WTC11 (cell line): ENCODE data around the gene SECISBP2L. TPM values are rescaled to one million over a fixed set of nuclear protein-coding genes. Genes with fewer than 3 reads are reported as not detected.

Experiments used
- ATAC-seq: fragments of 200-7000 bp; cut with Tn5 transposase; 2 replicates; pipeline ENCODE4 v1.10.0; 2021; ENCODE audit warnings: mild to moderate bottlenecking, moderate library complexity
- CTCF ChIA-PET: fragments of 300-600 bp; sonication (Branson Sonifier 250); formaldehyde crosslinking; loops from one replicate; lab custom pipeline; 2021; ENCODE audit warnings: antibody characterized with exemption; lab: Charles Lee
- POLR2A ChIA-PET: fragments of 350-600 bp; sonication (Branson Sonifier 250); formaldehyde crosslinking; loops from one replicate; lab custom pipeline; 2021; ENCODE audit warnings: antibody characterized with exemption; lab: Charles Lee
- DNase-seq: peaks from one replicate; pipeline ENCODE4 v3.0.0; 2021; ENCODE audit warnings: low spot score
- H3K27ac Mint-ChIP-seq: 2 replicates; pipeline ENCODE4 v1.8.0; 2021; ENCODE audit warnings: mixed read lengths
- H3K27me3 Mint-ChIP-seq: 2 replicates; pipeline ENCODE4 v1.8.0; 2021; ENCODE audit warnings: low read depth, mild to moderate bottlenecking, moderate library complexity, mixed read lengths
- H3K36me3 Mint-ChIP-seq: 2 replicates; pipeline ENCODE4 v1.8.0; 2021; ENCODE audit warnings: mixed read lengths
- H3K4me1 Mint-ChIP-seq: 2 replicates; pipeline ENCODE4 v1.8.0; 2022; ENCODE audit warnings: mixed read lengths
- H3K4me3 Mint-ChIP-seq: 2 replicates; pipeline ENCODE4 v1.8.0; 2021; ENCODE audit warnings: mild to moderate bottlenecking, moderate library complexity, mixed read lengths
- H3K9me3 Mint-ChIP-seq: 2 replicates; pipeline ENCODE4 v1.8.0; 2021; ENCODE audit warnings: mixed read lengths
- ATF1 ChIP-seq: sonication (generic); formaldehyde crosslinking; IDR thresholded peaks from 2 replicates; pipeline ENCODE4 v1.8.1; 2023; ENCODE audit warnings: mild to moderate bottlenecking, moderate library complexity, missing genetic modification reagents
- ATF2 ChIP-seq: sonication (generic); formaldehyde crosslinking; IDR thresholded peaks from 2 replicates; pipeline ENCODE4 v1.8.1; 2022; ENCODE audit warnings: low read depth, missing genetic modification reagents, borderline replicate concordance
- ATF6 ChIP-seq: sonication (generic); formaldehyde crosslinking; IDR thresholded peaks from 2 replicates; pipeline ENCODE4 v1.8.1; 2023; ENCODE audit warnings: mild to moderate bottlenecking, missing genetic modification reagents
- CBFB ChIP-seq: sonication (generic); formaldehyde crosslinking; IDR thresholded peaks from 2 replicates; pipeline ENCODE4 v1.8.1; 2022; ENCODE audit warnings: mild to moderate bottlenecking, low read depth, missing genetic modification reagents
- CDX4 ChIP-seq: fragments of 250-450 bp; sonication (Bioruptor Pico); IDR thresholded peaks from 2 replicates; pipeline ENCODE4 v1.9.0; 2021; ENCODE audit warnings: moderate library complexity, mild to moderate bottlenecking, inconsistent platforms, borderline replicate concordance
- CREM ChIP-seq: sonication (generic); formaldehyde crosslinking; IDR thresholded peaks from 2 replicates; pipeline ENCODE4 v1.8.1; 2022; ENCODE audit warnings: mild to moderate bottlenecking, missing genetic modification reagents, moderate library complexity
- GRHL2 ChIP-seq: fragments of 250-450 bp; sonication (Bioruptor Pico); IDR thresholded peaks from 2 replicates; pipeline ENCODE4 v1.8.0; 2022; ENCODE audit warnings: mild to moderate bottlenecking, moderate library complexity; ENCODE audit not compliant: insufficient replicate concordance, severe bottlenecking
- GTF2I ChIP-seq: fragments of 250-450 bp; sonication (Bioruptor Pico); conservative IDR thresholded peaks from 2 replicates; pipeline ENCODE4 v1.4.0; 2021; ENCODE audit warnings: mild to moderate bottlenecking
- HMGA2 ChIP-seq: fragments of 250-450 bp; sonication (Bioruptor Pico); IDR thresholded peaks from 2 replicates; pipeline ENCODE4 v1.4.0; 2021; ENCODE audit warnings: mild to moderate bottlenecking, moderate library complexity
- NFYB ChIP-seq: sonication (generic); formaldehyde crosslinking; conservative IDR thresholded peaks from 2 replicates; pipeline ENCODE4 v1.8.0; 2022; ENCODE audit warnings: low read depth, missing genetic modification reagents
- NR2C2 ChIP-seq: sonication (generic); formaldehyde crosslinking; IDR thresholded peaks from 2 replicates; pipeline ENCODE4 v1.8.0; 2022; ENCODE audit warnings: mild to moderate bottlenecking, missing genetic modification reagents
- PRDM15 ChIP-seq: sonication (generic); formaldehyde crosslinking; IDR thresholded peaks from 2 replicates; pipeline ENCODE4 v1.8.0; 2022; ENCODE audit warnings: missing genetic modification reagents
- TEAD4 ChIP-seq: sonication (generic); formaldehyde crosslinking; IDR thresholded peaks from 2 replicates; pipeline ENCODE4 v1.8.0; 2022; ENCODE audit warnings: mild to moderate bottlenecking, missing genetic modification reagents
- USF2 ChIP-seq: sonication (generic); formaldehyde crosslinking; IDR thresholded peaks from 2 replicates; pipeline ENCODE4 v1.8.1; 2023; ENCODE audit warnings: mild to moderate bottlenecking, missing genetic modification reagents, moderate library complexity
- ZBTB21 ChIP-seq: sonication (generic); formaldehyde crosslinking; IDR thresholded peaks from 2 replicates; pipeline ENCODE4 v1.8.1; 2023; ENCODE audit warnings: mild to moderate bottlenecking, missing genetic modification reagents, borderline replicate concordance
- ZMAT4 ChIP-seq: fragments of 250-450 bp; sonication (Bioruptor Pico); IDR thresholded peaks from 2 replicates; pipeline ENCODE4 v1.9.0; 2021; ENCODE audit warnings: mild to moderate bottlenecking
- ZNF121 ChIP-seq: sonication (generic); formaldehyde crosslinking; IDR thresholded peaks from 2 replicates; pipeline ENCODE4 v1.8.0; 2023; ENCODE audit warnings: missing genetic modification reagents
- ZNF138 ChIP-seq: sonication (generic); formaldehyde crosslinking; conservative IDR thresholded peaks from 2 replicates; pipeline ENCODE4 v1.8.1; 2022; ENCODE audit warnings: mild to moderate bottlenecking, moderate library complexity, missing genetic modification reagents
- ZNF317 ChIP-seq: sonication (generic); formaldehyde crosslinking; IDR thresholded peaks from 2 replicates; pipeline ENCODE4 v1.8.1; 2023; ENCODE audit warnings: low read depth, mild to moderate bottlenecking, moderate library complexity, missing genetic modification reagents, borderline replicate concordance
- ZNF416 ChIP-seq: fragments of 250-450 bp; sonication (Bioruptor Pico); IDR thresholded peaks from 2 replicates; pipeline ENCODE4 v1.9.0; 2021; ENCODE audit warnings: mild to moderate bottlenecking, inconsistent platforms
- ZNF671 ChIP-seq: fragments of 250-450 bp; sonication (Bioruptor Pico); IDR thresholded peaks from 2 replicates; pipeline ENCODE4 v1.8.0; 2021; ENCODE audit warnings: mild to moderate bottlenecking
- ZSCAN18 ChIP-seq: fragments of 250-450 bp; sonication (Bioruptor Pico); IDR thresholded peaks from 2 replicates; pipeline ENCODE4 v2.1.2; 2022; ENCODE audit warnings: mild to moderate bottlenecking, moderate library complexity
- total RNA-seq: library from RNA; stranded (reverse); gene quantifications from 3 replicates; pipeline ENCODE4 v1.2.3, GENCODE V29; 2021

SECISBP2L gene
- total RNA-seq, 1 experiment from 2014 or later: 30.4 TPM

- TF ChIP-seq HMGA2: no peak
- no peak for TF ChIP-seq ZNF671 (CRISPR knock-in tag)
- TF ChIP-seq USF2 (CRISPR knock-in tag): no peak
- no peak for TF ChIP-seq CDX4 (CRISPR knock-in tag)
- no peak for TF ChIP-seq TEAD4
- TF ChIP-seq NR2C2 (CRISPR knock-in tag): no peak
- no peak for TF ChIP-seq ZNF317
- TF ChIP-seq GTF2I (CRISPR knock-in tag): no peak
- no peak for TF ChIP-seq ZSCAN18 (CRISPR knock-in tag)
- TF ChIP-seq ZNF416 (CRISPR knock-in tag): no peak
These were observed 57.1 kb downstream of the SECISBP2L start (continued) for GRCh38 chr15:48989170-48989569.

- ATAC-seq (no peak), DNase-seq (no peak)
- H3K9me3 Mint-ChIP-seq: no peaks in the 10 kb centered on the region
- no peaks in the 10 kb centered on the region for H3K27me3 Mint-ChIP-seq
- H3K36me3 Mint-ChIP-seq: peaks cover 12% of the 10 kb centered on the region
- H3K4me3 Mint-ChIP-seq: no peak overlapping the region
- H3K4me1 Mint-ChIP-seq: peaks cover 11% of the 10 kb centered on the region
- POLR2A ChIA-PET: no interaction called here
- TF ChIP-seq CBFB: no peak
- TF ChIP-seq ZNF138: no peak
- no peak for TF ChIP-seq ATF1 (CRISPR knock-in tag)
- TF ChIP-seq GRHL2 (CRISPR knock-in tag): no peak
- no peak for TF ChIP-seq ZNF121 (CRISPR knock-in tag)
- TF ChIP-seq, all 79 proteins: peak for 0
- H3K27ac Mint-ChIP-seq: peak overlapping the region; percentile 43; the same call in 1 of the 2 replicates
- CTCF ChIA-PET: interaction anchor here (1.6 to 4.0 kb wide), 3 partner anchors 11 to 125 kb away, joined by 7 to 46 read pairs (median 7); partner anchors contain the start of gene SHC4
These were observed 59.1 kb downstream of the SECISBP2L start for GRCh38 chr15:48987142-48987541.

GRCh38 chr15:48986240-48986639 lies 60.0 kb downstream of the SECISBP2L start:
- CTCF ChIA-PET: interaction anchor here (1.6 to 4.0 kb wide), 3 partner anchors 10 to 124 kb away, joined by 7 to 46 read pairs (median 7); partner anchors contain the start of gene SHC4
- Mint-ChIP-seq H3K4me3 (no peak overlapping the region), H3K27ac (no peak overlapping the region), H3K4me1 (peaks cover 15% of the 10 kb centered on the region), H3K27me3 (no peaks in the 10 kb centered on the region), H3K36me3 (peaks cover 7% of the 10 kb centered on the region; the same call in 1 of the 2 replicates), H3K9me3 (no peaks in the 10 kb centered on the region)
- ATAC-seq (no peak), DNase-seq (no peak)
- POLR2A ChIA-PET: no interaction called here
- TF ChIP-seq NFYB (CRISPR knock-in tag) (no peak), ATF6 (CRISPR knock-in tag) (no peak), ZBTB21 (no peak), ZMAT4 (CRISPR knock-in tag) (no peak), CREM (no peak), HMGA2 (no peak), PRDM15 (no peak), ATF2 (CRISPR knock-in tag) (no peak)
